ENCODE measurements around the gene SMU1. TPM values are rescaled to one million over a fixed set of nuclear protein-coding genes. Genes with fewer than 3 reads are reported as not detected.

Gene SMU1
- total RNA-seq, 2 experiments from 2014 or later: 22.0 to 27.9 TPM

GRCh38 chr9:33105959-33106358, 29.5 kb upstream of the SMU1 start:
- H3K27ac ChIP-seq (ENCODE audit: low read depth, low read length, poor library complexity, severe bottlenecking): no peak overlapping the region
- H4K20me1 ChIP-seq (ENCODE audit: insufficient read depth, low read length): no peaks in the 10 kb centered on the region
- TF ChIP-seq CTCF (conservative IDR thresholded peaks at IDR 0.05; ENCODE audit: low read length): no peak
- no peak for TF ChIP-seq EZH2phosphoT487 (IDR thresholded peaks at IDR 0.05; ENCODE audit: borderline replicate concordance, low read depth, low read length)
- DNase-seq (ENCODE audit: low spot score): no peak
- no peaks in the 10 kb centered on the region for H3K9me2 ChIP-seq (ENCODE audit: insufficient read depth, low read length)
- no peak overlapping the region for H3K4me3 ChIP-seq (ENCODE audit: low read depth, low read length, poor library complexity, severe bottlenecking)
- no peaks in the 10 kb centered on the region for H3K79me2 ChIP-seq (ENCODE audit: insufficient read depth, low read depth, low read length)
- H3K9me3 ChIP-seq (ENCODE audit: low read length): no peaks in the 10 kb centered on the region
- no peaks in the 10 kb centered on the region for H3K36me3 ChIP-seq (ENCODE audit: insufficient read depth, low read length)
- POLR2A ChIA-PET: no interaction called here
- no peak overlapping the region for H3K4me2 ChIP-seq (ENCODE audit: low read length)
- H2AFZ ChIP-seq (ENCODE audit: low read length): no peak overlapping the region
- H3K4me1 ChIP-seq (ENCODE audit: insufficient read depth, low read length, poor library complexity, severe bottlenecking): peaks cover 16% of the 10 kb centered on the region
- CTCF ChIA-PET (ENCODE audit: unreplicated experiment): no interaction called here
- intact Hi-C loops (cut with micrococcal nuclease; ENCODE audit: unreplicated experiment): no loop called here
- BruUV-seq (replicated peaks): no TSS peak

- CTCF ChIA-PET (ENCODE audit: unreplicated experiment): no interaction called here
- no peaks in the 10 kb centered on the region for H3K79me2 ChIP-seq (ENCODE audit: insufficient read depth, low read depth, low read length)
- H2AFZ ChIP-seq (ENCODE audit: low read length): no peak overlapping the region
- DNase-seq (ENCODE audit: low spot score): no peak
- H4K20me1 ChIP-seq (ENCODE audit: insufficient read depth, low read length): no peaks in the 10 kb centered on the region
- peaks cover 12% of the 10 kb centered on the region for H3K4me1 ChIP-seq (ENCODE audit: insufficient read depth, low read length, poor library complexity, severe bottlenecking)
- no peaks in the 10 kb centered on the region for H3K9me3 ChIP-seq (ENCODE audit: low read length)
- no TSS peak for BruUV-seq (replicated peaks)
- H3K9me2 ChIP-seq (ENCODE audit: insufficient read depth, low read length): no peaks in the 10 kb centered on the region
- H3K27ac ChIP-seq (ENCODE audit: low read depth, low read length, poor library complexity, severe bottlenecking): no peak overlapping the region
- intact Hi-C loops (cut with micrococcal nuclease; ENCODE audit: unreplicated experiment): no loop called here
- no peaks in the 10 kb centered on the region for H3K36me3 ChIP-seq (ENCODE audit: insufficient read depth, low read length)
- no peak overlapping the region for H3K4me2 ChIP-seq (ENCODE audit: low read length)
- H3K4me3 ChIP-seq (ENCODE audit: low read depth, low read length, poor library complexity, severe bottlenecking): no peak overlapping the region
- POLR2A ChIA-PET: interaction anchor here (0.7 kb wide), 1 partner anchor 39 kb away, joined by 3 read pairs; no protein-coding TSS in a partner anchor
- TF ChIP-seq EZH2phosphoT487 (IDR thresholded peaks at IDR 0.05; ENCODE audit: borderline replicate concordance, low read depth, low read length) (no peak), CTCF (conservative IDR thresholded peaks at IDR 0.05; ENCODE audit: low read length) (no peak)
Observed at GRCh38 chr9:33105504-33105903, 29.0 kb upstream of the SMU1 start.

- TF ChIP-seq EZH2phosphoT487 (IDR thresholded peaks at IDR 0.05; ENCODE audit: borderline replicate concordance, low read depth, low read length) (no peak), CTCF (conservative IDR thresholded peaks at IDR 0.05; ENCODE audit: low read length) (no peak)
- POLR2A ChIA-PET: interaction anchor here (0.9 kb wide), 1 partner anchor 9 kb away, joined by 4 read pairs; no protein-coding TSS in a partner anchor
- CTCF ChIA-PET (ENCODE audit: unreplicated experiment): no interaction called here
- H3K27ac ChIP-seq (ENCODE audit: low read depth, low read length, poor library complexity, severe bottlenecking): no peak overlapping the region
- peaks cover 10% of the 10 kb centered on the region for H3K4me1 ChIP-seq (ENCODE audit: insufficient read depth, low read length, poor library complexity, severe bottlenecking)
- H3K36me3 ChIP-seq (ENCODE audit: insufficient read depth, low read length): no peaks in the 10 kb centered on the region
- no peaks in the 10 kb centered on the region for H4K20me1 ChIP-seq (ENCODE audit: insufficient read depth, low read length)
- no peak overlapping the region for H3K4me2 ChIP-seq (ENCODE audit: low read length)
- H2AFZ ChIP-seq (ENCODE audit: low read length): no peak overlapping the region
- no peak overlapping the region for H3K4me3 ChIP-seq (ENCODE audit: low read depth, low read length, poor library complexity, severe bottlenecking)
- no TSS peak for BruUV-seq (replicated peaks)
- intact Hi-C loops (cut with micrococcal nuclease; ENCODE audit: unreplicated experiment): no loop called here
- H3K79me2 ChIP-seq (ENCODE audit: insufficient read depth, low read depth, low read length): no peaks in the 10 kb centered on the region
- no peak for DNase-seq (ENCODE audit: low spot score)
- no peaks in the 10 kb centered on the region for H3K9me3 ChIP-seq (ENCODE audit: low read length)
- no peaks in the 10 kb centered on the region; the same call in 1 of the 2 replicates for H3K9me2 ChIP-seq (ENCODE audit: insufficient read depth, low read length)
Observed at GRCh38 chr9:33104401-33104800, 27.9 kb upstream of the SMU1 start.

All from OCI-LY7 (cell line).